ENCODE results near the gene HACD4.

HACD4 gene

DNA sequence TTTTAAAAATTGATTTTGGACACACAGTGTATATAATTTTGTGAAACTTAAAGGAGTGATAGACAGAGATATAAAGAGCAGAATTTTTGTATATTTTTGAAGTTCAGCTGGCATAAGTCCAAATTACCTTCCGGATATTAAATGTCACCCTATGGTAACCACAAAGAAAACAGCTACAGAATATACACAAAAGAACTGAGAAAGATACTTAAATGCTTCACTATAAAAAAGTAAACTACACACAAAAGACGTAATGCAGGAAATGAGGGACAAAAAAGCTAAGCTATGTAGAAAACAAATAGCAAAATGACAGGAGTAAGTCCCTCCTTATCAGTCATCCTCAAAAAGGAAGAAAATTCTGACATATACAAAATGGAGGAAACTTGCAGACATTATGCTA lies 29.4 kb downstream of the HACD4 start:
- TF ChIP-seq TCF12 (IDR thresholded peaks at IDR 0.05; ENCODE audit: low read depth) (no peak), TEAD4 (IDR thresholded peaks at IDR 0.05) (no peak), YY1 (IDR thresholded peaks at IDR 0.05; ENCODE audit: low read depth) (no peak), CREB1 (IDR thresholded peaks at IDR 0.05; ENCODE audit: low read depth) (no peak), FOXM1 (IDR thresholded peaks at IDR 0.05; ENCODE audit: borderline replicate concordance, low read depth) (no peak), EP300 (IDR thresholded peaks at IDR 0.05; ENCODE audit: borderline replicate concordance) (no peak)
- TF ChIP-seq, protein P1, sequence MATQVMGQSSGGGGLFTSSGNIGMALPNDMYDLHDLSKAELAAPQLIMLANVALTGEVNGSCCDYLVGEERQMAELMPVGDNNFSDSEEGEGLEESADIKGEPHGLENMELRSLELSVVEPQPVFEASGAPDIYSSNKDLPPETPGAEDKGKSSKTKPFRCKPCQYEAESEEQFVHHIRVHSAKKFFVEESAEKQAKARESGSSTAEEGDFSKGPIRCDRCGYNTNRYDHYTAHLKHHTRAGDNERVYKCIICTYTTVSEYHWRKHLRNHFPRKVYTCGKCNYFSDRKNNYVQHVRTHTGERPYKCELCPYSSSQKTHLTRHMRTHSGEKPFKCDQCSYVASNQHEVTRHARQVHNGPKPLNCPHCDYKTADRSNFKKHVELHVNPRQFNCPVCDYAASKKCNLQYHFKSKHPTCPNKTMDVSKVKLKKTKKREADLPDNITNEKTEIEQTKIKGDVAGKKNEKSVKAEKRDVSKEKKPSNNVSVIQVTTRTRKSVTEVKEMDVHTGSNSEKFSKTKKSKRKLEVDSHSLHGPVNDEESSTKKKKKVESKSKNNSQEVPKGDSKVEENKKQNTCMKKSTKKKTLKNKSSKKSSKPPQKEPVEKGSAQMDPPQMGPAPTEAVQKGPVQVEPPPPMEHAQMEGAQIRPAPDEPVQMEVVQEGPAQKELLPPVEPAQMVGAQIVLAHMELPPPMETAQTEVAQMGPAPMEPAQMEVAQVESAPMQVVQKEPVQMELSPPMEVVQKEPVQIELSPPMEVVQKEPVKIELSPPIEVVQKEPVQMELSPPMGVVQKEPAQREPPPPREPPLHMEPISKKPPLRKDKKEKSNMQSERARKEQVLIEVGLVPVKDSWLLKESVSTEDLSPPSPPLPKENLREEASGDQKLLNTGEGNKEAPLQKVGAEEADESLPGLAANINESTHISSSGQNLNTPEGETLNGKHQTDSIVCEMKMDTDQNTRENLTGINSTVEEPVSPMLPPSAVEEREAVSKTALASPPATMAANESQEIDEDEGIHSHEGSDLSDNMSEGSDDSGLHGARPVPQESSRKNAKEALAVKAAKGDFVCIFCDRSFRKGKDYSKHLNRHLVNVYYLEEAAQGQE (IDR thresholded peaks at IDR 0.05; ENCODE audit: low read depth), result no peak
- TF ChIP-seq, protein P2, sequence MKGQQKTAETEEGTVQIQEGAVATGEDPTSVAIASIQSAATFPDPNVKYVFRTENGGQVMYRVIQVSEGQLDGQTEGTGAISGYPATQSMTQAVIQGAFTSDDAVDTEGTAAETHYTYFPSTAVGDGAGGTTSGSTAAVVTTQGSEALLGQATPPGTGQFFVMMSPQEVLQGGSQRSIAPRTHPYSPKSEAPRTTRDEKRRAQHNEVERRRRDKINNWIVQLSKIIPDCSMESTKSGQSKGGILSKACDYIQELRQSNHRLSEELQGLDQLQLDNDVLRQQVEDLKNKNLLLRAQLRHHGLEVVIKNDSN (IDR thresholded peaks at IDR 0.05), result no peak
- TF ChIP-seq, protein P3, sequence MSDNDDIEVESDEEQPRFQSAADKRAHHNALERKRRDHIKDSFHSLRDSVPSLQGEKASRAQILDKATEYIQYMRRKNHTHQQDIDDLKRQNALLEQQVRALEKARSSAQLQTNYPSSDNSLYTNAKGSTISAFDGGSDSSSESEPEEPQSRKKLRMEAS (IDR thresholded peaks at IDR 0.05), result no peak

DNA sequence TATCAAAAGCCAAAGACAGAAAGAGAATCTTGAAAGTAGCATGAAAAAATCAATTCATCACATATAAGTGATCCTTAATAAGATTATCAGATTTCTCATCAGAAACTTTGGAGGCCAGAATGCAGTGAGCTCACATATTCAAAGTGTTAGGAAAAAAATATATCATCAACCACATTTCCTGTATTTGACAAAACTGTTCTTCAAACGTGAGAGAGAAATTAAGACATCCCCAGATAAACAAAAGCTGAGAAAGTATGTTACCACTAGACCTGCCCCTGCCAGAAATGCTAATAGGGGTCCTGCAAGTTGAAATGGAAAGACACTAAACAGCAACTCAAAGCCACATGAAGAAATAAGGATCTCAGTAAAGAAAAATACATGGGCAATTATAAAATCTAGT lies 29.9 kb downstream of the HACD4 start:
- TF ChIP-seq TAF1 (IDR thresholded peaks at IDR 0.05; ENCODE audit: low read depth) (no peak), EP300 (IDR thresholded peaks at IDR 0.05; ENCODE audit: borderline replicate concordance) (no peak), ZBTB7A (IDR thresholded peaks at IDR 0.05; ENCODE audit: low read depth) (no peak), TCF12 (IDR thresholded peaks at IDR 0.05; ENCODE audit: low read depth) (no peak), CREB1 (IDR thresholded peaks at IDR 0.05; ENCODE audit: low read depth) (no peak), TEAD4 (IDR thresholded peaks at IDR 0.05) (no peak), YY1 (IDR thresholded peaks at IDR 0.05; ENCODE audit: low read depth) (no peak), FOXM1 (IDR thresholded peaks at IDR 0.05; ENCODE audit: borderline replicate concordance, low read depth) (no peak), RAD21 (IDR thresholded peaks at IDR 0.05; ENCODE audit: low read depth) (no peak), EGR1 (IDR thresholded peaks at IDR 0.05) (no peak), NFIC (IDR thresholded peaks at IDR 0.05) (no peak), CEBPB (IDR thresholded peaks at IDR 0.05) (no peak)
- TF ChIP-seq, protein P2 (IDR thresholded peaks at IDR 0.05), result no peak
- TF ChIP-seq, protein P1 (IDR thresholded peaks at IDR 0.05; ENCODE audit: low read depth), result no peak
- TF ChIP-seq, protein P3 (IDR thresholded peaks at IDR 0.05), result no peak

DNA sequence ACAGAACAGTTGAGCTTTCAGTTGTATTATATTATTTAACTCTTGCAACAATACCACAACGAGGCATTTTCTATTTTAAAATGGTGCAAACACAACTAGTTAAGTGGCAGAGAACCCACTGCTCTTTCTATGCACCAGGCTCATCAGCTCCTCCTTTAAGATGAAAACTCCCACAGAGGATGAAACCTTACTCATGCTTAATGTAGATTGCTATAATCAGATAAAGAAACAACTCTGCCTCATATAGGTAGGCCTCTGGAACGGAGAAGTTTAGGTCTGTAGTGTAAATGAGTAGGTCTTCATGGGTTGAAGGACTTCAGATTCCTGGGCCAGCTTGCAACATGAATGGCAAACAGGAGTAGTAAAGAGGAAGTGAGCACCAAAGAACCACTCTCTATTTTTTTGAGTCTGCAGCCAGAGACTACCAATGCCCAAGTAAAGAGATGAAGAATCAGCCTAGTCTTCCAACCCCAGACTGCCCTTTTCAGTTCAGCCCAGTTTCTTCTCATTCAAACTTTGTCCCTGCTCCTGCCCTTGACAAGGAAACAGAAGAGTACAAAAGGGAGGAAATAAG lies 33.9 kb downstream of the HACD4 start:
- TF ChIP-seq ZBTB7A (IDR thresholded peaks at IDR 0.05; ENCODE audit: low read depth) (no peak), EP300 (IDR thresholded peaks at IDR 0.05; ENCODE audit: borderline replicate concordance) (no peak), RAD21 (IDR thresholded peaks at IDR 0.05; ENCODE audit: low read depth) (no peak), CEBPB (IDR thresholded peaks at IDR 0.05) (no peak), TAF1 (IDR thresholded peaks at IDR 0.05; ENCODE audit: low read depth) (no peak), TCF12 (IDR thresholded peaks at IDR 0.05; ENCODE audit: low read depth) (no peak), CREB1 (IDR thresholded peaks at IDR 0.05; ENCODE audit: low read depth) (no peak), EGR1 (IDR thresholded peaks at IDR 0.05) (no peak), NFIC (IDR thresholded peaks at IDR 0.05) (no peak), TEAD4 (IDR thresholded peaks at IDR 0.05) (no peak), FOXM1 (IDR thresholded peaks at IDR 0.05; ENCODE audit: borderline replicate concordance, low read depth) (no peak), YY1 (IDR thresholded peaks at IDR 0.05; ENCODE audit: low read depth) (no peak)
- TF ChIP-seq, protein P2 (IDR thresholded peaks at IDR 0.05), result no peak
- TF ChIP-seq, protein P1 (IDR thresholded peaks at IDR 0.05; ENCODE audit: low read depth), result no peak
- TF ChIP-seq, protein P3 (IDR thresholded peaks at IDR 0.05), result no peak
